Measurements from ENCODE around the gene AIF1L.

GRCh38 chr9:131095666-131096268 lies 564 bp upstream of the AIF1L start:
- TF ChIP-seq ATF2 (CRISPR knock-in tag; IDR thresholded peaks at IDR 0.05; ENCODE audit: borderline replicate concordance, low read depth), result no peak
- TF ChIP-seq CTCF (IDR thresholded peaks at IDR 0.05), result no peak
- no peak for TF ChIP-seq CREM (CRISPR knock-in tag; IDR thresholded peaks at IDR 0.05)
- no peak for TF ChIP-seq ZNF317 (CRISPR knock-in tag; IDR thresholded peaks at IDR 0.05; ENCODE audit: borderline replicate concordance, low read depth)
